Activated CD4-positive, alpha-beta T cell treated with anti-CD3 and anti-CD28 coated beads, Interleukin-2, amount 50 U/mL, for 16 hours (primary cell): Measurements from ENCODE around the gene FNDC3B.
A peak's percentile ranks its signal among the peaks of the same experiment; 100 is the strongest.

ENCODE experiments used
- DNase-seq: peaks from one replicate; pipeline ENCODE4 v3.0.0-alpha.2; 2020

FNDC3B gene

GRCh38 chr3:172174513-172175253, 135.3 kb downstream of the FNDC3B start:
- DNase-seq: no peak

- DNase-seq: no peak
Measured at GRCh38 chr3:172175254-172175599, 135.8 kb downstream of the FNDC3B start.

- DNase-seq: no peak
Measured at GRCh38 chr3:172176061-172176770, 136.8 kb downstream of the FNDC3B start.

- no peak for DNase-seq
Measured at GRCh38 chr3:172177046-172177445, 137.7 kb downstream of the FNDC3B start.

GRCh38 chr3:172177803-172178316, 138.5 kb downstream of the FNDC3B start:
- DNase-seq: no peak

- no peak for DNase-seq
Measured at GRCh38 chr3:172179680-172180399, 140.5 kb downstream of the FNDC3B start.

- DNase-seq: no peak
Measured at GRCh38 chr3:172180473-172180872, 141.1 kb downstream of the FNDC3B start.

GRCh38 chr3:172181932-172182586, 142.7 kb downstream of the FNDC3B start:
- peak; percentile 14 for DNase-seq

GRCh38 chr3:172182797-172183196, 143.4 kb downstream of the FNDC3B start:
- no peak for DNase-seq

- DNase-seq: no peak
Measured at GRCh38 chr3:172184106-172184822, 144.9 kb downstream of the FNDC3B start.

- DNase-seq: no peak
Measured at GRCh38 chr3:172185907-172186306, 146.5 kb downstream of the FNDC3B start.

GRCh38 chr3:172186607-172187006, 147.2 kb downstream of the FNDC3B start:
- DNase-seq: no peak

GRCh38 chr3:172187511-172187910, 148.1 kb downstream of the FNDC3B start:
- no peak for DNase-seq

- DNase-seq: no peak
Measured at GRCh38 chr3:172188511-172188910, 149.1 kb downstream of the FNDC3B start.

- DNase-seq: no peak
Measured at GRCh38 chr3:172189213-172189612, 149.8 kb downstream of the FNDC3B start.

- no peak for DNase-seq
Measured at GRCh38 chr3:172189987-172190603, 150.7 kb downstream of the FNDC3B start.

- no peak for DNase-seq
Measured at GRCh38 chr3:172190980-172191379, 151.6 kb downstream of the FNDC3B start.

GRCh38 chr3:172191629-172192028, 152.3 kb downstream of the FNDC3B start:
- DNase-seq: no peak

GRCh38 chr3:172192830-172193415, 153.5 kb downstream of the FNDC3B start:
- no peak for DNase-seq

GRCh38 chr3:172193436-172193835, 154.1 kb downstream of the FNDC3B start:
- DNase-seq: no peak

- no peak for DNase-seq
Measured at GRCh38 chr3:172194702-172195406, 155.5 kb downstream of the FNDC3B start.
